ENCODE data around the gene NAT8L.
"Not testable (repeated sequence)": the region's sequence is repeated elsewhere in the genome, so short reads cannot be mapped to it uniquely, and the experiment has no call there.

NAT8L gene

GRCh38 chr4:2031161-2031560, 28.0 kb upstream of the NAT8L start:
- not testable (repeated sequence) for H3K27ac ChIP-seq (ENCODE audit: low read depth, low read length); H4K12ac ChIP-seq (ENCODE audit: low read depth, low read length); H2BK5ac ChIP-seq (ENCODE audit: low read depth, low read length, poor library complexity); H3K36me3 ChIP-seq (ENCODE audit: control insufficient read depth in 1 of 2, insufficient read depth in 2 of 2, low read length in 2 of 2); H3K79me2 ChIP-seq (ENCODE audit: control insufficient read depth, insufficient read depth, low read length, poor library complexity); H3K79me1 ChIP-seq (ENCODE audit: low read length); H3K23ac ChIP-seq (ENCODE audit: low read length); H3K18ac ChIP-seq (ENCODE audit: low read length); H3K27me3 ChIP-seq (ENCODE audit: insufficient read depth, low read length); H3K4ac ChIP-seq (ENCODE audit: low read depth, low read length); H2AK5ac ChIP-seq (ENCODE audit: low read length); H2AFZ ChIP-seq (ENCODE audit: insufficient read depth, low read length, poor library complexity); H4K91ac ChIP-seq (ENCODE audit: low read depth, low read length); H3K4me1 ChIP-seq (ENCODE audit: control insufficient read depth in 1 of 2, insufficient read depth in 2 of 2, low read length in 2 of 2); H4K8ac ChIP-seq (ENCODE audit: low read depth, low read length); H2BK12ac ChIP-seq (ENCODE audit: low read length); H3K14ac ChIP-seq (ENCODE audit: low read length); H3K4me2 ChIP-seq (ENCODE audit: low read length); H3K9ac ChIP-seq (ENCODE audit: low read length); H2BK120ac ChIP-seq (ENCODE audit: insufficient read depth, low read length, poor library complexity); H3K4me3 ChIP-seq (ENCODE audit: low read depth, low read length); H3K9me3 ChIP-seq (ENCODE audit: insufficient read depth, low read depth, low read length); DNase-seq

GRCh38 chr4:2036327-2036726, 22.8 kb upstream of the NAT8L start:
- no peak overlapping the region for H3K18ac ChIP-seq (ENCODE audit: low read length)
- no peak overlapping the region for H2BK12ac ChIP-seq (ENCODE audit: low read length)
- no peaks in the 10 kb centered on the region for H3K79me1 ChIP-seq (ENCODE audit: low read length)
- H4K12ac ChIP-seq (ENCODE audit: low read depth, low read length), result no peak overlapping the region
- no CpG with 5 or more reads among the region's 10 CpGs for WGBS (ENCODE audit: extremely low coverage, insufficient coverage, insufficient read length)
- H2BK120ac ChIP-seq (ENCODE audit: insufficient read depth, low read length, poor library complexity), result no peak overlapping the region
- no peak overlapping the region for H2BK5ac ChIP-seq (ENCODE audit: low read depth, low read length, poor library complexity)
- H3K14ac ChIP-seq (ENCODE audit: low read length), result no peak overlapping the region
- H3K9ac ChIP-seq (ENCODE audit: low read length), result no peak overlapping the region
- no peak overlapping the region for H3K4ac ChIP-seq (ENCODE audit: low read depth, low read length)
- H3K4me1 ChIP-seq (ENCODE audit: control insufficient read depth in 1 of 2, insufficient read depth in 2 of 2, low read length in 2 of 2), result peaks cover 3% of the 10 kb centered on the region in 2 experiments
- H4K8ac ChIP-seq (ENCODE audit: low read depth, low read length), result no peak overlapping the region
- H3K27me3 ChIP-seq (ENCODE audit: insufficient read depth, low read length), result peaks cover 15% of the 10 kb centered on the region
- H3K4me3 ChIP-seq (ENCODE audit: low read depth, low read length), result no peak overlapping the region
- H3K23ac ChIP-seq (ENCODE audit: low read length), result no peak overlapping the region
- H4K91ac ChIP-seq (ENCODE audit: low read depth, low read length), result no peak overlapping the region
- no peak overlapping the region for H2AK5ac ChIP-seq (ENCODE audit: low read length)
- H3K27ac ChIP-seq (ENCODE audit: low read depth, low read length), result no peak overlapping the region
- no peak overlapping the region for H3K4me2 ChIP-seq (ENCODE audit: low read length)
- DNase-seq, result no peak
- no peaks in the 10 kb centered on the region for H3K79me2 ChIP-seq (ENCODE audit: control insufficient read depth, insufficient read depth, low read length, poor library complexity)
- no peaks in the 10 kb centered on the region for H3K36me3 ChIP-seq (ENCODE audit: control insufficient read depth in 1 of 2, insufficient read depth in 2 of 2, low read length in 2 of 2)
- H3K9me3 ChIP-seq (ENCODE audit: insufficient read depth, low read depth, low read length), result peaks cover 7% of the 10 kb centered on the region
- H2AFZ ChIP-seq (ENCODE audit: insufficient read depth, low read length, poor library complexity), result no peak overlapping the region

GRCh38 chr4:2036866-2037265, 22.3 kb upstream of the NAT8L start:
- Histone ChIP-seq H2BK12ac (ENCODE audit: low read length) (no peak overlapping the region), H4K91ac (ENCODE audit: low read depth, low read length) (no peak overlapping the region), H3K18ac (ENCODE audit: low read length) (no peak overlapping the region), H3K79me1 (ENCODE audit: low read length) (no peaks in the 10 kb centered on the region), H2BK120ac (ENCODE audit: insufficient read depth, low read length, poor library complexity) (no peak overlapping the region), H3K79me2 (ENCODE audit: control insufficient read depth, insufficient read depth, low read length, poor library complexity) (no peaks in the 10 kb centered on the region), H3K36me3 (ENCODE audit: control insufficient read depth in 1 of 2, insufficient read depth in 2 of 2, low read length in 2 of 2) (no peaks in the 10 kb centered on the region), H2AK5ac (ENCODE audit: low read length) (no peak overlapping the region), H3K4me3 (ENCODE audit: low read depth, low read length) (no peak overlapping the region), H3K4me2 (ENCODE audit: low read length) (no peak overlapping the region), H3K9ac (ENCODE audit: low read length) (no peak overlapping the region), H2AFZ (ENCODE audit: insufficient read depth, low read length, poor library complexity) (no peak overlapping the region), H3K4me1 (ENCODE audit: control insufficient read depth in 1 of 2, insufficient read depth in 2 of 2, low read length in 2 of 2) (peaks cover 7% of the 10 kb centered on the region in 2 experiments), H4K8ac (ENCODE audit: low read depth, low read length) (no peak overlapping the region), H3K14ac (ENCODE audit: low read length) (no peak overlapping the region), H3K27me3 (ENCODE audit: insufficient read depth, low read length) (peaks cover 21% of the 10 kb centered on the region), H2BK5ac (ENCODE audit: low read depth, low read length, poor library complexity) (no peak overlapping the region), H3K4ac (ENCODE audit: low read depth, low read length) (no peak overlapping the region), H3K9me3 (ENCODE audit: insufficient read depth, low read depth, low read length) (peaks cover 10% of the 10 kb centered on the region), H3K23ac (ENCODE audit: low read length) (no peak overlapping the region), H4K12ac (ENCODE audit: low read depth, low read length) (no peak overlapping the region), H3K27ac (ENCODE audit: low read depth, low read length) (no peak overlapping the region)
- WGBS (ENCODE audit: extremely low coverage, insufficient coverage, insufficient read length), result no CpG with 5 or more reads among the region's 7 CpGs
- DNase-seq, result no peak

- WGBS (ENCODE audit: extremely low coverage, insufficient coverage, insufficient read length), result no CpG with 5 or more reads among the region's 91 CpGs
- Histone ChIP-seq H2BK12ac (ENCODE audit: low read length) (no peak overlapping the region), H3K4me3 (ENCODE audit: low read depth, low read length) (no peak overlapping the region), H3K79me2 (ENCODE audit: control insufficient read depth, insufficient read depth, low read length, poor library complexity) (no peaks in the 10 kb centered on the region), H2AK5ac (ENCODE audit: low read length) (no peak overlapping the region), H3K4ac (ENCODE audit: low read depth, low read length) (no peak overlapping the region), H3K27me3 (ENCODE audit: insufficient read depth, low read length) (peaks cover 22% of the 10 kb centered on the region), H4K91ac (ENCODE audit: low read depth, low read length) (no peak overlapping the region), H4K8ac (ENCODE audit: low read depth, low read length) (no peak overlapping the region), H2BK5ac (ENCODE audit: low read depth, low read length, poor library complexity) (no peak overlapping the region), H3K36me3 (ENCODE audit: control insufficient read depth in 1 of 2, insufficient read depth in 2 of 2, low read length in 2 of 2) (peaks cover 0 to 3% of the 10 kb centered on the region in 2 experiments), H3K9me3 (ENCODE audit: insufficient read depth, low read depth, low read length) (peaks cover 12% of the 10 kb centered on the region), H4K12ac (ENCODE audit: low read depth, low read length) (no peak overlapping the region), H3K18ac (ENCODE audit: low read length) (no peak overlapping the region), H3K9ac (ENCODE audit: low read length) (no peak overlapping the region), H3K23ac (ENCODE audit: low read length) (no peak overlapping the region), H3K27ac (ENCODE audit: low read depth, low read length) (no peak overlapping the region), H3K4me2 (ENCODE audit: low read length) (peak overlapping the region; percentile 86), H3K4me1 (ENCODE audit: control insufficient read depth in 1 of 2, insufficient read depth in 2 of 2, low read length in 2 of 2) (peaks cover 7% of the 10 kb centered on the region in 2 experiments), H3K79me1 (ENCODE audit: low read length) (no peaks in the 10 kb centered on the region), H3K14ac (ENCODE audit: low read length) (no peak overlapping the region), H2BK120ac (ENCODE audit: insufficient read depth, low read length, poor library complexity) (no peak overlapping the region), H2AFZ (ENCODE audit: insufficient read depth, low read length, poor library complexity) (no peak overlapping the region)
- DNase-seq, result no peak
Measured at GRCh38 chr4:2040391-2041238, 18.5 kb upstream of the NAT8L start.
